Heart right ventricle (tissue), 16 donors: ENCODE data around the gene RCL1. TPM values are rescaled to one million over a fixed set of nuclear protein-coding genes. Genes with fewer than 3 reads are reported as not detected.
"Not testable (repeated sequence)": the region's sequence is repeated elsewhere in the genome, so short reads cannot be mapped to it uniquely, and the experiment has no call there.

Experiments used
- ATAC-seq, 8 donors: fragments of 200-7000 bp; cut with Tn5 transposase; one replicate each; pipeline ENCODE4 v1.9.1; 2020; ENCODE audit warnings: mild to moderate bottlenecking in 8 of 8, moderate library complexity in 8 of 8, moderate number of reproducible peaks in 1 of 8
- DNase-seq, 2 donors: peaks; one replicate each; pipeline ENCODE4 v3.0.0-alpha.2; 2020
- H3K27ac ChIP-seq, 10 donors: fragments of 200-600 bp; sonication (generic) in 2 of 10; one replicate each; pipeline versions ENCODE4 v1.5.0 to v1.8.0; 2020 to 2022; ENCODE audit warnings: mild to moderate bottlenecking in 3 of 10
- H3K27me3 ChIP-seq, 7 donors: fragments of 200-600 bp; one replicate each; pipeline ENCODE4 v1.8.0; 2021 to 2022; ENCODE audit warnings: mild to moderate bottlenecking in 2 of 7
- H3K36me3 ChIP-seq, 9 donors: fragments of 200-600 bp; sonication (generic) in 1 of 9; one replicate each; pipeline versions ENCODE4 v1.5.0 to v1.8.0; 2020 to 2022; ENCODE audit warnings: mild to moderate bottlenecking in 2 of 9
- H3K4me1 ChIP-seq, 9 donors: fragments of 200-600 bp; sonication (generic) in 1 of 9; one replicate each; pipeline versions ENCODE4 v1.5.0 to v1.8.0; 2020 to 2022; ENCODE audit warnings: mild to moderate bottlenecking in 4 of 9
- H3K4me3 ChIP-seq, 10 donors: fragments of 200-600 bp; sonication (generic) in 2 of 10; one replicate each; pipeline versions ENCODE4 v1.5.0 to v1.8.0; 2020 to 2022; ENCODE audit warnings: mild to moderate bottlenecking in 7 of 10, moderate library complexity in 2 of 10
- H3K9me3 ChIP-seq, 11 donors: fragments of 200-600 bp in 10 of 11; sonication (generic) in 2 of 11; one replicate each; pipeline versions ENCODE4 v1.5.0 to v1.8.0; 2013 to 2022; ENCODE audit warnings: mild to moderate bottlenecking in 2 of 11, control low read depth in 1 of 11, moderate library complexity in 1 of 11
- WGBS, 2 donors: extraction: QIAGEN DNeasy Blood & Tissue Kit; methylation state at CpG; one replicate each; pipeline ENCODE4 v1.1.7; 2013; ENCODE audit warnings: inconsistent platforms in 1 of 2; 5-methylcytosine and 5-hydroxymethylcytosine counted together
- intact Hi-C, 10 donors: fragments of 100-400 bp; cut with DNase I; formaldehyde crosslinking; loops; one replicate each; pipeline versions ENCODE4 v1.11.1 to v1.14.2; 2022
- polyA plus RNA-seq, 2 donors: library from polyadenylated mRNA; stranded (reverse); fragments of 200-250 nt; gene quantifications; one replicate each; pipeline ENCODE4 v1.2.3, GENCODE V29; 2013
- total RNA-seq, 10 donors: library from RNA; stranded (reverse); fragmentation: NEBNext Ultra II Directional in 3 of 10; extraction: Animal tissue kit (Norgen Biotek cat#: 25700) in 3 of 10; gene quantifications; one replicate each; pipeline versions ENCODE4 v1.2.1 to v1.2.4, GENCODE V29; 2021 to 2023
- TF ChIP-seq, protein P1 (sequence below), 9 donors: fragments of 200-600 bp; sonication (generic) in 2 of 9; IDR thresholded peaks; one replicate each; pipeline versions ENCODE4 v1.5.0 to v1.8.0; 2021 to 2022; ENCODE audit warnings: antibody characterized with exemption in 9 of 9, mild to moderate bottlenecking in 5 of 9, moderate library complexity in 1 of 9
- donor health status: Arrhythmogenic right ventricular cardiomyopathy.
- donor health status: ischemic (EF 13 %, LVEDD 7.1; RV severe dilation, severe dysfunction).
- donor health status: healthy with polysubstance abuse.
- donor health status: DM: no; HTN: yes; CAD: no.
- donor health status: DM: no; HTN: no; CAD: no.
- donor health status: ischemic (EF 25% LVEDD 6.9; RV normal size, moderate dysfunction).
- donor health status: ischemic (EF 25% LVEDD 5.7; RV mildly dilated, moderate dysfunction).
- donor health status: healthy.
- donor health status: DM: yes; HTN: yes; CAD: no.
- donor health status: Ischemic cardiomyopathy.
- donor health status: ischemic (EF 35%, LVEDD 5.7; RV mildly dilated, moderate dysfunction).
- donor health status: nonischemic (EF 11% LVEDD 7.7; RV severe dilation, severe dysfunction).
- donor health status: DM: yes; HTN: yes; CAD: no.
- donor health status: PGD.
- donor health status: ischemic (EF 29% LVEDD 5.4; RV normal size, mild dysfunction).
- donor health status: nonischemic (EF 23%, LVEDD 6.1; RV moderate dilation, normal function).

RCL1 gene
- total and polyA plus RNA-seq, 12 donors, result 4.8 to 9.9 (median 6.8) TPM

GRCh38 chr9:4748612-4749011 lies 44.1 kb upstream of the RCL1 start:
- peaks cover 0 to 7% (median 0%) of the 10 kb centered on the region in 9 donors for H3K4me1 ChIP-seq
- TF ChIP-seq, protein P1, sequence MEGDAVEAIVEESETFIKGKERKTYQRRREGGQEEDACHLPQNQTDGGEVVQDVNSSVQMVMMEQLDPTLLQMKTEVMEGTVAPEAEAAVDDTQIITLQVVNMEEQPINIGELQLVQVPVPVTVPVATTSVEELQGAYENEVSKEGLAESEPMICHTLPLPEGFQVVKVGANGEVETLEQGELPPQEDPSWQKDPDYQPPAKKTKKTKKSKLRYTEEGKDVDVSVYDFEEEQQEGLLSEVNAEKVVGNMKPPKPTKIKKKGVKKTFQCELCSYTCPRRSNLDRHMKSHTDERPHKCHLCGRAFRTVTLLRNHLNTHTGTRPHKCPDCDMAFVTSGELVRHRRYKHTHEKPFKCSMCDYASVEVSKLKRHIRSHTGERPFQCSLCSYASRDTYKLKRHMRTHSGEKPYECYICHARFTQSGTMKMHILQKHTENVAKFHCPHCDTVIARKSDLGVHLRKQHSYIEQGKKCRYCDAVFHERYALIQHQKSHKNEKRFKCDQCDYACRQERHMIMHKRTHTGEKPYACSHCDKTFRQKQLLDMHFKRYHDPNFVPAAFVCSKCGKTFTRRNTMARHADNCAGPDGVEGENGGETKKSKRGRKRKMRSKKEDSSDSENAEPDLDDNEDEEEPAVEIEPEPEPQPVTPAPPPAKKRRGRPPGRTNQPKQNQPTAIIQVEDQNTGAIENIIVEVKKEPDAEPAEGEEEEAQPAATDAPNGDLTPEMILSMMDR (IDR thresholded peaks at IDR 0.05), result no peak
- DNase-seq, result no peak
- no peaks in the 10 kb centered on the region for H3K36me3 ChIP-seq
- peak in 2 of 8 donors; percentile 24 to 37 for ATAC-seq
- no peaks in the 10 kb centered on the region for H3K27me3 ChIP-seq
- H3K4me3 ChIP-seq, result no peak overlapping the region
- intact Hi-C loops, result loop anchor here in 4 of 10 donors (10.0 kb wide), 3 partner anchors 46 to 364 kb away; partner anchors contain the start of gene RCL1 (in 2 of the 4)
- no peak overlapping the region for H3K27ac ChIP-seq
- no peaks in the 10 kb centered on the region for H3K9me3 ChIP-seq
- 72 to 74% methylated on average over 5 of the region's 5 CpGs for WGBS, 2 donors

GRCh38 chr9:4750023-4750673 lies 42.6 kb upstream of the RCL1 start:
- Histone ChIP-seq H3K27ac (no peak overlapping the region), H3K4me1 (peaks cover 0 to 7% (median 2%) of the 10 kb centered on the region in 9 donors), H3K27me3 (no peaks in the 10 kb centered on the region), H3K36me3 (no peaks in the 10 kb centered on the region), H3K4me3 (no peak overlapping the region), H3K9me3 (no peaks in the 10 kb centered on the region)
- no peak for DNase-seq
- TF ChIP-seq, protein P1 (IDR thresholded peaks at IDR 0.05), result peak in 8 of 9 donors; percentile 24 to 73 (median 64)
- intact Hi-C loops, result loop anchor here in 2 of 10 donors (10.0 kb wide), 1 partner anchor 675 kb away; no protein-coding TSS in a partner anchor
- WGBS, 2 donors, result 25 to 34% methylated on average over 8 of the region's 8 CpGs
- peak in 7 of 8 donors; percentile 41 to 74 (median 62) for ATAC-seq

- H3K9me3 ChIP-seq, DNase-seq, H3K4me3 ChIP-seq, ATAC-seq, H3K27me3 ChIP-seq, H3K27ac ChIP-seq, H3K36me3 ChIP-seq: not testable (repeated sequence)
- intact Hi-C loops, result loop anchor here in 2 of 10 donors (10.0 kb wide), 1 partner anchor 670 kb away; no protein-coding TSS in a partner anchor
- H3K4me1 ChIP-seq, result peaks cover 0 to 15% (median 5%) of the 10 kb centered on the region in 9 donors
These were observed 38.2 kb upstream of the RCL1 start for GRCh38 chr9:4754530-4754929.

GRCh38 chr9:4755026-4755609 lies 37.6 kb upstream of the RCL1 start:
- Histone ChIP-seq H3K4me1 (peaks cover 0 to 15% (median 3%) of the 10 kb centered on the region in 9 donors), H3K27me3 (no peaks in the 10 kb centered on the region), H3K36me3 (no peaks in the 10 kb centered on the region), H3K27ac (no peak overlapping the region), H3K9me3 (no peaks in the 10 kb centered on the region), H3K4me3 (no peak overlapping the region)
- DNase-seq (no peak), ATAC-seq (no peak)
- WGBS, 2 donors, result 63 to 65% methylated on average over 5 of the region's 5 CpGs
- intact Hi-C loops, result loop anchor here in 4 of 10 donors (5.0 to 10.0 kb wide), 3 partner anchors 232 to 842 kb away; partner anchors contain the start of gene JAK2 (in 1 of the 4)
- TF ChIP-seq, protein P1 (IDR thresholded peaks at IDR 0.05), result no peak
